CD4-positive, alpha-beta T cell treated with Interferon alpha-2 for 1 hour (primary cell): ENCODE measurements around the gene PLXND1.

Experiments
- DNase-seq, 2 donors: peaks; one replicate each; pipeline ENCODE4 v3.0.0-alpha.2; 2020 to 2022

PLXND1 gene

GRCh38 chr3:129600348-129600747 lies 6.1 kb downstream of the PLXND1 start:
- DNase-seq, result no peak

- DNase-seq, result peak in 1 of 2 donors; percentile 66
These were observed 6.9 kb downstream of the PLXND1 start for GRCh38 chr3:129599607-129600006.

- no peak for DNase-seq
These were observed 7.4 kb downstream of the PLXND1 start for GRCh38 chr3:129599073-129599472.

- DNase-seq, result no peak
These were observed 8.0 kb downstream of the PLXND1 start for GRCh38 chr3:129598484-129598883.

GRCh38 chr3:129598000-129598381 lies 8.5 kb downstream of the PLXND1 start:
- DNase-seq, result no peak

- DNase-seq, result no peak
These were observed 9.1 kb downstream of the PLXND1 start for GRCh38 chr3:129597087-129597999.

GRCh38 chr3:129596194-129597086 lies 10.0 kb downstream of the PLXND1 start:
- no peak for DNase-seq

GRCh38 chr3:129595544-129596193 lies 10.8 kb downstream of the PLXND1 start:
- DNase-seq, result no peak

- no peak for DNase-seq
These were observed 11.5 kb downstream of the PLXND1 start for GRCh38 chr3:129594907-129595390.

- DNase-seq, result no peak
These were observed 12.1 kb downstream of the PLXND1 start for GRCh38 chr3:129594409-129594808.

GRCh38 chr3:129593595-129594339 lies 12.7 kb downstream of the PLXND1 start:
- DNase-seq, result peak; percentile 41 to 60

GRCh38 chr3:129593230-129593594 lies 13.3 kb downstream of the PLXND1 start:
- DNase-seq, result no peak

- DNase-seq, result no peak
These were observed 13.9 kb downstream of the PLXND1 start for GRCh38 chr3:129592381-129593131.

GRCh38 chr3:129591932-129592331 lies 14.5 kb downstream of the PLXND1 start:
- no peak for DNase-seq

- DNase-seq, result no peak
These were observed 16.3 kb downstream of the PLXND1 start for GRCh38 chr3:129590215-129590614.

GRCh38 chr3:129587566-129588210 lies 18.8 kb downstream of the PLXND1 start:
- DNase-seq, result no peak

GRCh38 chr3:129586746-129587430 lies 19.6 kb downstream of the PLXND1 start:
- no peak for DNase-seq

GRCh38 chr3:129585949-129586657 lies 20.4 kb downstream of the PLXND1 start:
- no peak for DNase-seq

GRCh38 chr3:129584631-129585030 lies 21.8 kb downstream of the PLXND1 start:
- DNase-seq, result no peak

GRCh38 chr3:129583289-129583688 lies 23.2 kb downstream of the PLXND1 start:
- DNase-seq, result no peak
